PFSK-1 (cell line): ENCODE measurements around the gene CASP8AP2.

Experiments
- FOXP2 ChIP-seq: optimal IDR thresholded peaks from 2 replicates; pipeline ENCODE3; 2011; ENCODE audit warnings: borderline replicate concordance, control low read depth, inconsistent platforms; ENCODE audit not compliant: insufficient read depth; ENCODE audit errors: extremely low read length, extremely low read depth
- POLR2AphosphoS5 ChIP-seq: IDR thresholded peaks from 2 replicates; pipeline ENCODE4 v1.6.1; 2012; ENCODE audit warnings: low read depth, mild to moderate bottlenecking, control low read depth, low read length, moderate library complexity
- SIN3A ChIP-seq: IDR thresholded peaks from 2 replicates; pipeline ENCODE4 v1.6.1; 2012; ENCODE audit warnings: mild to moderate bottlenecking, low read length, moderate library complexity, borderline replicate concordance; ENCODE audit not compliant: insufficient read depth
- TAF1 ChIP-seq: IDR thresholded peaks from 2 replicates; pipeline ENCODE4 v1.6.1; 2012; ENCODE audit warnings: low read length, control low read depth, borderline replicate concordance; ENCODE audit not compliant: insufficient read depth
- TF ChIP-seq, protein P1 (sequence below), 2 experiments: IDR thresholded peaks; 2 replicates each; pipeline versions ENCODE4 v1.6.1 to v1.8.0; 2011 to 2012; ENCODE audit warnings: low read depth in 2 of 2, low read length in 2 of 2, control low read depth in 1 of 2, inconsistent platforms in 1 of 2, mild to moderate bottlenecking in 1 of 2, moderate library complexity in 1 of 2; ENCODE audit not compliant: insufficient read depth in 1 of 2

Gene CASP8AP2

DNA sequence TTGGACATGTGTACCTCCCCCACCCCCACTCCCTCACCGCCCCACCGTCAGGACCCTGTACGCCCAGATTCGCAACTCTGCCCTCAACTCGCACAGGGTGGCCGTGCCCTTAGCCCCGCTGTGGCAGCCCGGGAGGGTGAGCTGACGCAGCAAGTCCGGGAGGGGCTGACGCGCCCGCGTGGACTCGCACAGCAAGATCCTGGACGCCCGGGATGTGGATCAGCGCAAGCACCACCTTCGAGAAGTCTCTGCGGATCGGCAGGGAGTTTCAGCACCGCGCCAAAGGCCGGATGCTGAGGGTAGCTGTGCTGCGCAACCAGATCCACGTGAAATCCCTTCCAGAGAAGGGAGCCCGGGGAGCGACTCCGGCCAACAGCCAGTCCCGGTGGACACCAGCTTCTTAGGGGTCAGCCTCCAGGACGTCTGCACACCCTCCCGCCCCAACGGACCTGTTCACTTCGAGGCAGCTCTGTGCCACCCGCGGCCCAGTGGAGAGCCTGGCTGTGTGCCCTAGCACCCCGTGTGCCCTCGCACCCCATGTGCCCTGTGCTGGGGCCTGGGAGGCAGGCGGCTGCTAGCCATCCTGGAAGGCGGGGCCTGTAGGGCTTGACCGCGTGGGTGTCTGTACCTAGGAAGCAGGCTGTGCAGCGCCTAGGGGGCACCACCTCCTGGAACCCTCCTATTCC lies 57.9 kb downstream of the CASP8AP2 start:
- TF ChIP-seq FOXP2 = no peak
- TF ChIP-seq TAF1 = no peak
- TF ChIP-seq POLR2AphosphoS5 = no peak
- no peak for TF ChIP-seq SIN3A
- TF ChIP-seq, protein P1, sequence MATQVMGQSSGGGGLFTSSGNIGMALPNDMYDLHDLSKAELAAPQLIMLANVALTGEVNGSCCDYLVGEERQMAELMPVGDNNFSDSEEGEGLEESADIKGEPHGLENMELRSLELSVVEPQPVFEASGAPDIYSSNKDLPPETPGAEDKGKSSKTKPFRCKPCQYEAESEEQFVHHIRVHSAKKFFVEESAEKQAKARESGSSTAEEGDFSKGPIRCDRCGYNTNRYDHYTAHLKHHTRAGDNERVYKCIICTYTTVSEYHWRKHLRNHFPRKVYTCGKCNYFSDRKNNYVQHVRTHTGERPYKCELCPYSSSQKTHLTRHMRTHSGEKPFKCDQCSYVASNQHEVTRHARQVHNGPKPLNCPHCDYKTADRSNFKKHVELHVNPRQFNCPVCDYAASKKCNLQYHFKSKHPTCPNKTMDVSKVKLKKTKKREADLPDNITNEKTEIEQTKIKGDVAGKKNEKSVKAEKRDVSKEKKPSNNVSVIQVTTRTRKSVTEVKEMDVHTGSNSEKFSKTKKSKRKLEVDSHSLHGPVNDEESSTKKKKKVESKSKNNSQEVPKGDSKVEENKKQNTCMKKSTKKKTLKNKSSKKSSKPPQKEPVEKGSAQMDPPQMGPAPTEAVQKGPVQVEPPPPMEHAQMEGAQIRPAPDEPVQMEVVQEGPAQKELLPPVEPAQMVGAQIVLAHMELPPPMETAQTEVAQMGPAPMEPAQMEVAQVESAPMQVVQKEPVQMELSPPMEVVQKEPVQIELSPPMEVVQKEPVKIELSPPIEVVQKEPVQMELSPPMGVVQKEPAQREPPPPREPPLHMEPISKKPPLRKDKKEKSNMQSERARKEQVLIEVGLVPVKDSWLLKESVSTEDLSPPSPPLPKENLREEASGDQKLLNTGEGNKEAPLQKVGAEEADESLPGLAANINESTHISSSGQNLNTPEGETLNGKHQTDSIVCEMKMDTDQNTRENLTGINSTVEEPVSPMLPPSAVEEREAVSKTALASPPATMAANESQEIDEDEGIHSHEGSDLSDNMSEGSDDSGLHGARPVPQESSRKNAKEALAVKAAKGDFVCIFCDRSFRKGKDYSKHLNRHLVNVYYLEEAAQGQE (IDR thresholded peaks at IDR 0.05; ENCODE audit: insufficient read depth in 1 of 2, low read depth in 2 of 2, low read length in 2 of 2) = no peak

DNA sequence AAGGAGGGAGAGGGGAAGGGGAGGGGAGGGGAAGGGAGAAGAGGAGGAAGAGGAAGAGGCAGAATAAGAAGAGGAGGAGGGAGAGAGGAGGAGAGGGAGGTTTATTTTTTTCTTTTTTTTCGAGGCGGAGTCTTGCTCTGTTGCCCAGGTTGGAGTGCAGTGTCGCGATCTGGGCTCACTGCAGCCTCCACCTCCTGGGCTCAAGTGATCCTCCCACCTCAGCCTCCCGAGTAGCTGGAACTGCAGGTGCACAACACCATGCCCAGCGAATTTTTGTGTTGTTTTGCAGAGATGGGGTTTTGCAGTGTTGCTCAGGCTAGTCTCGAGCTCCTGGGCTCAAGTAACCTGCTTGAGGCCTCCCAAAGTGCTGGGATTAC lies 58.4 kb downstream of the CASP8AP2 start:
- TF ChIP-seq, protein P1 (IDR thresholded peaks at IDR 0.05; ENCODE audit: insufficient read depth in 1 of 2, low read depth in 2 of 2, low read length in 2 of 2) = no peak
- TF ChIP-seq POLR2AphosphoS5 (no peak), SIN3A (no peak), FOXP2 (no peak), TAF1 (no peak)

DNA sequence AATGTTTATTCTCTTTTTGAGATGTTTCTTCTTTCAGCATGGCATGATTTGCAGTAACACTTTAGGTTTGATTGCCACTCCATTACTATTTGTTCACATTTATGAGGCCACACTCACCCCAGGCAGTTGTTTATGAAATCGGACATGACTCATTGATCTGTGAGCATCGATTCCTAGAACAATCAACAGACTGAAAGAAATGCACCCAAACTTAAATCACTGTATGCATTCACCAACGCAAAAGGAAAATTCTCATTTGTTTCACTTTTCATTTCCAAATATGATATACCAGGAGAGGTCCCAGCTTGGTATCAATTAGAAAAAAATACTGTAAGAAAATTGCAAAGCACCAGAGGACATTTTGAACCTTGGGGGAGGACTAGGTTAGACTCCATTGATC lies 59.2 kb downstream of the CASP8AP2 start:
- TF ChIP-seq POLR2AphosphoS5 (no peak), SIN3A (no peak), FOXP2 (no peak), TAF1 (no peak)
- TF ChIP-seq, protein P1 (IDR thresholded peaks at IDR 0.05; ENCODE audit: insufficient read depth in 1 of 2, low read depth in 2 of 2, low read length in 2 of 2) = no peak

DNA sequence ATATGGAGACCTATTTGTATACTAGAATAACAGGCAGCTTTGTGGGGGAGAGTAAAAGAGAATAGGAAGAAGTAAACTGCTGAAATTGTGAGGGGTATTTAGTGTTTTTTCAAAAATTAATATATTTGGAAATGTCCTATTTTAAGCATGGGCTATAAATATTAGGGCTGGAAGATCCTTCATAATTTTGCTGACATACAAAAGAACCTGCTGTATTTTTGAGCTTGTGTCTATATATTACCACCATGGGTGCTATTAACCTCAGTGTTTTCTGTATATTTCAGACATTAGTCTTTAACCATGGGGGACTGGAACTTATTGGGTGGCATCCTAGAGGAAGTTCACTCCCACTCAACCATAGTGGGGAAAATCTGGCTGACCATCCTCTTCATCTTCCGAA lies 64.5 kb downstream of the CASP8AP2 start, which contains the start of gene GJA10:
TSS of gene GJA10 (plus strand) at position 301 of the 400 bp plus-strand sequence. CDS start at position 301, 0 bp downstream.
- no peak for TF ChIP-seq POLR2AphosphoS5
- no peak for TF ChIP-seq FOXP2
- TF ChIP-seq, protein P1 (IDR thresholded peaks at IDR 0.05; ENCODE audit: insufficient read depth in 1 of 2, low read depth in 2 of 2, low read length in 2 of 2) = no peak
- no peak for TF ChIP-seq SIN3A
- no peak for TF ChIP-seq TAF1
